Measurements from ENCODE around the gene STXBP5L. TPM values are rescaled to one million over a fixed set of nuclear protein-coding genes. Genes with fewer than 3 reads are reported as not detected.

STXBP5L gene
- total and polyA plus RNA-seq, 10 of the 15 experiments (the other 5 are each of a cell fraction or from before 2014, with no cell fraction given), result under 0.01 to 0.08 (median 0.04) TPM; not detected in 6

DNA sequence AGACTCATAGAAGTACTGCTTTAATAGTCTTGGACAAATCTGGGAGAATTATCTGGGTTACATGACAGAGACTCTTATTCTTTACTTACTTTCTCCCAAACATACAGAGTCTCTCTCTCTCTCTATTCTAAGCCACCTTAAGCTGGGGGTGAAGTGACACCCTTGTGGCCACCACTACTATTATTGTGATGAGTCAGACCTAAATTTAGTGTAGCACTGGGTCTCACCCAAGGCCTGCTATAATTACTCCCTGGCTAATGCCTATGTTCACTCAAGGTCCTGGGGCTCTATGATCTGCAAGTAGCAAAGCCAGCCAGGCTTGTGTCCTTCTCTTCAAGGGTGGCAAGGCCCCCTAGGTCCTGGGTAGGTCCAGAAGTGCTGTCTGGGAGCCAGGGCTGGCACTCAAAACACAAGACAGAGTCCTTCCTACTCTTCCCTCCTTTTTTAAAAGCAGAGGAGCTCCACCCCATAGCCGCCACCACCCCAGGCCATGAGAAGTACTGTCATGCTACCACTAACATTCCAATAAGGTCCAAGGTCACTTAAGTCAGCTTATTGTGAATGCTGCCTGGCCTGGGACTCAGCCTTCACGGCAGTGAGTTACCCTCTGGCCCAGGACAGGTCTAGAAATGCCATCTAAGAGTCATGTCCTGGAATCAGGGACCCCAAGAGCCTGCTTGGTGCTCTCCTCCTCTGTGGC lies 454.2 kb downstream of the STXBP5L start:
- SMC1A ChIA-PET (ENCODE audit: uncharacterized antibody, unreplicated experiment), result interaction anchor here (0.6 kb wide), 1 partner anchor 83 kb away, joined by 3 read pairs; no protein-coding TSS in a partner anchor

More for the DNA sequence above, 454.2 kb downstream of the STXBP5L start:
- FAIRE-seq (no peak), DNase-seq (ENCODE audit: low read depth, low spot score) (no peak), ATAC-seq (peak; percentile 65)
- ChIA-PET RAD21 (ENCODE audit: unreplicated experiment) (no interaction called here), POLR2A (no interaction called here), CTCF (interaction anchor here (0.6 kb wide), 1 partner anchor 1056 kb away, joined by 3 read pairs; no protein-coding TSS in a partner anchor)
- H3K4me1 ChIP-seq (ENCODE audit: control insufficient read depth, insufficient read depth, low read length), result no peaks in the 10 kb centered on the region
- no peak overlapping the region for H3K9ac ChIP-seq (ENCODE audit: control insufficient read depth, insufficient read depth, low read length)
- no TSS peak for BruUV-seq (replicated peaks)
- no peak overlapping the region for H3K4me3 ChIP-seq
- H3K27ac ChIP-seq (ENCODE audit: control insufficient read depth, insufficient read depth), result no peak overlapping the region
- 10% methylated on average over 2 of the region's 2 CpGs for WGBS (ENCODE audit: insufficient coverage, insufficient replicate concordance, low lambda C conversion rate, missing lambda C conversion rate)
- H3K27me3 ChIP-seq (replicated peaks in 1 of 2; ENCODE audit: control insufficient read depth in 2 of 2, insufficient read depth in 2 of 2, low read length in 1 of 2), result no peaks in the 10 kb centered on the region
- no peak overlapping the region for H2AFZ ChIP-seq (ENCODE audit: control insufficient read depth, low read depth, low read length)
- TF ChIP-seq, protein P1, sequence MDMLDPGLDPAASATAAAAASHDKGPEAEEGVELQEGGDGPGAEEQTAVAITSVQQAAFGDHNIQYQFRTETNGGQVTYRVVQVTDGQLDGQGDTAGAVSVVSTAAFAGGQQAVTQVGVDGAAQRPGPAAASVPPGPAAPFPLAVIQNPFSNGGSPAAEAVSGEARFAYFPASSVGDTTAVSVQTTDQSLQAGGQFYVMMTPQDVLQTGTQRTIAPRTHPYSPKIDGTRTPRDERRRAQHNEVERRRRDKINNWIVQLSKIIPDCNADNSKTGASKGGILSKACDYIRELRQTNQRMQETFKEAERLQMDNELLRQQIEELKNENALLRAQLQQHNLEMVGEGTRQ (IDR thresholded peaks at IDR 0.05; ENCODE audit: borderline replicate concordance, low read depth, low read length), result no peak
- TF ChIP-seq LARP7 (IDR thresholded peaks at IDR 0.05) (no peak), RUNX3 (IDR thresholded peaks at IDR 0.05; ENCODE audit: low read length) (no peak), CHD4 (IDR thresholded peaks at IDR 0.05) (no peak), PML (IDR thresholded peaks at IDR 0.05; ENCODE audit: low read length) (no peak), NR2C1 (IDR thresholded peaks at IDR 0.05) (no peak), POLR2A (IDR thresholded peaks at IDR 0.05; ENCODE audit: low read depth, low read length) (no peak)
- TF ChIP-seq, protein P2, sequence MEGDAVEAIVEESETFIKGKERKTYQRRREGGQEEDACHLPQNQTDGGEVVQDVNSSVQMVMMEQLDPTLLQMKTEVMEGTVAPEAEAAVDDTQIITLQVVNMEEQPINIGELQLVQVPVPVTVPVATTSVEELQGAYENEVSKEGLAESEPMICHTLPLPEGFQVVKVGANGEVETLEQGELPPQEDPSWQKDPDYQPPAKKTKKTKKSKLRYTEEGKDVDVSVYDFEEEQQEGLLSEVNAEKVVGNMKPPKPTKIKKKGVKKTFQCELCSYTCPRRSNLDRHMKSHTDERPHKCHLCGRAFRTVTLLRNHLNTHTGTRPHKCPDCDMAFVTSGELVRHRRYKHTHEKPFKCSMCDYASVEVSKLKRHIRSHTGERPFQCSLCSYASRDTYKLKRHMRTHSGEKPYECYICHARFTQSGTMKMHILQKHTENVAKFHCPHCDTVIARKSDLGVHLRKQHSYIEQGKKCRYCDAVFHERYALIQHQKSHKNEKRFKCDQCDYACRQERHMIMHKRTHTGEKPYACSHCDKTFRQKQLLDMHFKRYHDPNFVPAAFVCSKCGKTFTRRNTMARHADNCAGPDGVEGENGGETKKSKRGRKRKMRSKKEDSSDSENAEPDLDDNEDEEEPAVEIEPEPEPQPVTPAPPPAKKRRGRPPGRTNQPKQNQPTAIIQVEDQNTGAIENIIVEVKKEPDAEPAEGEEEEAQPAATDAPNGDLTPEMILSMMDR (IDR thresholded peaks at IDR 0.05 in 2 of 3, conservative IDR thresholded peaks at IDR 0.05 in 1 of 3; ENCODE audit: control insufficient read depth in 2 of 3, extremely low read depth in 1 of 3, insufficient read depth in 1 of 3, low read depth in 3 of 3, low read length in 3 of 3), result no peak
- TF ChIP-seq, protein P3, sequence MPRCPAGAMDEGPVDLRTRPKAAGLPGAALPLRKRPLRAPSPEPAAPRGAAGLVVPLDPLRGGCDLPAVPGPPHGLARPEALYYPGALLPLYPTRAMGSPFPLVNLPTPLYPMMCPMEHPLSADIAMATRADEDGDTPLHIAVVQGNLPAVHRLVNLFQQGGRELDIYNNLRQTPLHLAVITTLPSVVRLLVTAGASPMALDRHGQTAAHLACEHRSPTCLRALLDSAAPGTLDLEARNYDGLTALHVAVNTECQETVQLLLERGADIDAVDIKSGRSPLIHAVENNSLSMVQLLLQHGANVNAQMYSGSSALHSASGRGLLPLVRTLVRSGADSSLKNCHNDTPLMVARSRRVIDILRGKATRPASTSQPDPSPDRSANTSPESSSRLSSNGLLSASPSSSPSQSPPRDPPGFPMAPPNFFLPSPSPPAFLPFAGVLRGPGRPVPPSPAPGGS (IDR thresholded peaks at IDR 0.05; ENCODE audit: borderline replicate concordance, insufficient read depth, low read depth, low read length, poor library complexity, severe bottlenecking), result no peak
- TF ChIP-seq, protein P4, sequence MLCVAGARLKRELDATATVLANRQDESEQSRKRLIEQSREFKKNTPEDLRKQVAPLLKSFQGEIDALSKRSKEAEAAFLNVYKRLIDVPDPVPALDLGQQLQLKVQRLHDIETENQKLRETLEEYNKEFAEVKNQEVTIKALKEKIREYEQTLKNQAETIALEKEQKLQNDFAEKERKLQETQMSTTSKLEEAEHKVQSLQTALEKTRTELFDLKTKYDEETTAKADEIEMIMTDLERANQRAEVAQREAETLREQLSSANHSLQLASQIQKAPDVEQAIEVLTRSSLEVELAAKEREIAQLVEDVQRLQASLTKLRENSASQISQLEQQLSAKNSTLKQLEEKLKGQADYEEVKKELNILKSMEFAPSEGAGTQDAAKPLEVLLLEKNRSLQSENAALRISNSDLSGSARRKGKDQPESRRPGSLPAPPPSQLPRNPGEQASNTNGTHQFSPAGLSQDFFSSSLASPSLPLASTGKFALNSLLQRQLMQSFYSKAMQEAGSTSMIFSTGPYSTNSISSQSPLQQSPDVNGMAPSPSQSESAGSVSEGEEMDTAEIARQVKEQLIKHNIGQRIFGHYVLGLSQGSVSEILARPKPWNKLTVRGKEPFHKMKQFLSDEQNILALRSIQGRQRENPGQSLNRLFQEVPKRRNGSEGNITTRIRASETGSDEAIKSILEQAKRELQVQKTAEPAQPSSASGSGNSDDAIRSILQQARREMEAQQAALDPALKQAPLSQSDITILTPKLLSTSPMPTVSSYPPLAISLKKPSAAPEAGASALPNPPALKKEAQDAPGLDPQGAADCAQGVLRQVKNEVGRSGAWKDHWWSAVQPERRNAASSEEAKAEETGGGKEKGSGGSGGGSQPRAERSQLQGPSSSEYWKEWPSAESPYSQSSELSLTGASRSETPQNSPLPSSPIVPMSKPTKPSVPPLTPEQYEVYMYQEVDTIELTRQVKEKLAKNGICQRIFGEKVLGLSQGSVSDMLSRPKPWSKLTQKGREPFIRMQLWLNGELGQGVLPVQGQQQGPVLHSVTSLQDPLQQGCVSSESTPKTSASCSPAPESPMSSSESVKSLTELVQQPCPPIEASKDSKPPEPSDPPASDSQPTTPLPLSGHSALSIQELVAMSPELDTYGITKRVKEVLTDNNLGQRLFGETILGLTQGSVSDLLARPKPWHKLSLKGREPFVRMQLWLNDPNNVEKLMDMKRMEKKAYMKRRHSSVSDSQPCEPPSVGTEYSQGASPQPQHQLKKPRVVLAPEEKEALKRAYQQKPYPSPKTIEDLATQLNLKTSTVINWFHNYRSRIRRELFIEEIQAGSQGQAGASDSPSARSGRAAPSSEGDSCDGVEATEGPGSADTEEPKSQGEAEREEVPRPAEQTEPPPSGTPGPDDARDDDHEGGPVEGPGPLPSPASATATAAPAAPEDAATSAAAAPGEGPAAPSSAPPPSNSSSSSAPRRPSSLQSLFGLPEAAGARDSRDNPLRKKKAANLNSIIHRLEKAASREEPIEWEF (IDR thresholded peaks at IDR 0.05; ENCODE audit: insufficient replicate concordance, low read depth, low read length), result no peak
- TF ChIP-seq, protein P5, sequence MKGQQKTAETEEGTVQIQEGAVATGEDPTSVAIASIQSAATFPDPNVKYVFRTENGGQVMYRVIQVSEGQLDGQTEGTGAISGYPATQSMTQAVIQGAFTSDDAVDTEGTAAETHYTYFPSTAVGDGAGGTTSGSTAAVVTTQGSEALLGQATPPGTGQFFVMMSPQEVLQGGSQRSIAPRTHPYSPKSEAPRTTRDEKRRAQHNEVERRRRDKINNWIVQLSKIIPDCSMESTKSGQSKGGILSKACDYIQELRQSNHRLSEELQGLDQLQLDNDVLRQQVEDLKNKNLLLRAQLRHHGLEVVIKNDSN (IDR thresholded peaks at IDR 0.05; ENCODE audit: borderline replicate concordance, extremely low read length, insufficient read depth, low read depth, low read length), result no peak
- intact Hi-C loops (cut with micrococcal nuclease; ENCODE audit: unreplicated experiment) (no loop called here), in situ Hi-C loops (cut with MboI) (no loop called here)
- no peaks in the 10 kb centered on the region for H3K36me3 ChIP-seq (ENCODE audit: control insufficient read depth in 2 of 2, insufficient read depth in 2 of 2, low read length in 1 of 2)
- H4K20me1 ChIP-seq (ENCODE audit: control insufficient read depth, insufficient read depth), result no peaks in the 10 kb centered on the region
- no peaks in the 10 kb centered on the region for H3K9me3 ChIP-seq (replicated peaks; ENCODE audit: control insufficient read depth, insufficient read depth, low read length)
- H3K79me2 ChIP-seq (ENCODE audit: control insufficient read depth, insufficient read depth, low read length), result no peaks in the 10 kb centered on the region
- no peak overlapping the region for H3K4me2 ChIP-seq (ENCODE audit: control insufficient read depth, insufficient read depth)
